Stimulated activated CD4-positive, alpha-beta T cell treated with anti-CD3 and anti-CD28 coated beads, TNF-alpha, amount 100 ng/mL, for 24 hours (primary cell): ENCODE data around the gene NOS2.

Source experiments
- DNase-seq, 3 experiments: peaks; one replicate each; pipeline ENCODE4 v3.0.0-alpha.2; 2020; ENCODE audit warnings: low read depth in 3 of 3

NOS2 gene

GRCh38 chr17:27721797-27722196, 78.5 kb downstream of the NOS2 start:
- no peak for DNase-seq
